ENCODE results near the gene TBCA.
A peak's percentile ranks its signal among the peaks of the same experiment; 100 is the strongest.
"Not testable (repeated sequence)": the region's sequence is repeated elsewhere in the genome, so short reads cannot be mapped to it uniquely, and the experiment has no call there.

The TBCA gene

DNA sequence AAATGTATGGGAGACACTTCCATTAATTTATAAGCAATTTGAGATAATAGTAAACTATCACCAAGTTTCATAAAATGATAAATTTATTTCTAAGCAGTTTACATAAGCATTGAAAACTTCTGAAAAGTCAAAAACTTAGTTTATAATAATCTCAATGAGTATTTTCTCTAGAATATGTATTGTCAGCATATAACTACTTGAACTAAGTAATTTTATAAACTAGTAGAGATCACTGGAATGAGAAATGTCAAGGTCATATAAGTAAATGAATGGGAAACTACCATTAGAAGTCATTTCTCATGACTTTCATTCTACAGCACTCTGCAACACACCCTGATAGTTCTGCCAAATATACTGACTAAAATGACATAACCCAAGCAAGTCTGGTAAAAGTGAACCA is 3.4 kb downstream of the TBCA start:
- no peak for DNase-seq

DNA sequence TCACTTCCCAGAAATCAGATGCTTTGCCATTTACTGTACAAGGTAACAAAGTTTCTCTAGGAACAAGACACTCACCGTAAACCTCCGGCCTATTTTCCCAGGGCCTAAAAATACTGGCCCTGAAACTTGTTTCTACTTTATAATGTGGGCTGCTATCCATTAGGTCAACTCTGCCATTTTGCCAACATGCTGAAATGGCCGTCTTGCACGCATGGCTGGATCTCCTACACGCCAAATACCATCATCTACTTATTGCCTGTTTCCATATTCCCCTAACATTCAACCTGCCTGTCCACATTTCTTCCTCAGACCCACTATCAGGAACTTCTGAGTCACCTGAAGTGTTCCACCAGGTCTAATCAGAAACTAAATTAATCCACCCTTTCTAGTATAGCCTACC is 4.7 kb downstream of the TBCA start:
- DNase-seq: no peak

DNA sequence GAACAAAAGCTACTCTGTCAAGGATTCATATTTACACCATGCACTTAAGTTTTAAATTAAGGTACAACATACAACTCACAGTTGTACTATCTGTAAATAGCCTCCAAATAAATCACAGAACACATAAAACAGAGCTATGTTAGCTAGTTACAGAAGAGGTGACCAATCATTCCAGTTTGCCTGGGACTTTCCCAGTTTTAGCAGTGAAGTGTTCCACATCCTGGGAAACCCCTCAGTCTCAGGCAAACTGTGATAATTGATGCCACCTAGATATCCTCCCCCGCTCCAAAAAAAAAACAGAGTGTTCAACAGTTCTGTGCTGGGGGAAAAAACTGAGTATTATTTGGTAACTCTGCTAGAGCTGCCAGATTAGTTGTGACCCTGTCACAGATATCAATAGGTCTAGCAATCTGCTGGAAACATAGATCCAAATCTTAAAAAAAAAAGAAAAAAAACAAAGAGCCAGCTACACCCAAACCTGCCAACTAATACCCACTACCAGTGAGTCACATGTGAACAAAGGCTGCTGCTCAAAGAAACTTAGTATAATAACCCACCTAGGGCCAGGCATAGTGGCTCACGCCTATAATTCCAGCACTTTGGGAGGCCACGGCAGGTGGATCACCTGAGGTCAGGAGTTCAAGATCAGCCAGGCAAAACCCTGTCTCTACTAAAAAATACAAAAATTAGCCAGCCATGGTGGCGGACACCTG is 5.7 kb downstream of the TBCA start:
- no peak for DNase-seq

DNA sequence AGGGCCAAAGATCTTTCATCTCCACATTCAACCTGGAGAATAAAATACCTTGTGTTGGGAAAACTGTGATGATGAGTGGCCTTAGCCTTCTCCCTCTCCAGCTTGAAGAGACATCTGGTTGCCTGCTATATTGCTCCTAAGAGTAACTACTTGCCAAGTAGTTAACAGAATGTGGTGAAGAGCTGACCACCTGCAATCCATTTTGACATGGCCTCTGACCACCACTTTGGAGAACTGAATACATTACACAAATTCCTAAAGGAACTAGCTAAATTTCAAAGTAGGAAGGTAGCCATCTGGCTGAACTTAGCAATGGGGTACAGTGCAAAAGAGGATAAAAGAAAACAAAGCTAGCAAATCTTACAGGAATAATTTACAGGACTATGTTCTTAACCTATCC is 7.2 kb downstream of the TBCA start:
- DNase-seq: no peak

DNA sequence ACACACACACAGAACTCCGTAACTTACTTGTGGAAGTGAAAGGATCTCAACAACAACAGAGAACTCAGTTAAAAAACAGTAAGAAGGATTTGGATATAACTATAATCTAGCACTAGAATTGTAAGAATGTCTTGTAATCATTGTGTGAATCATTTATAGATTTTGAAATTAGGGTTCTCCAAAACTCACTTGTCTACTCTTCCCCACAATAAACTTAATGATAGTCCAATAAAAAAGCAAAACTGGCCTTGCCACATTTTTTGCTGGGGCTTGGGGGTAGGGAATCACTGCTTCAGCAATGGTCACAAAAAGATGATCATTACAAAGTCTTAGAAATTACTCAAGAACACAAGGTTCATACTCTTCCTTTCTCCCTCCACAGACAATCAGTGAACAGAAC is 8.8 kb downstream of the TBCA start:
- DNase-seq: no peak

DNA sequence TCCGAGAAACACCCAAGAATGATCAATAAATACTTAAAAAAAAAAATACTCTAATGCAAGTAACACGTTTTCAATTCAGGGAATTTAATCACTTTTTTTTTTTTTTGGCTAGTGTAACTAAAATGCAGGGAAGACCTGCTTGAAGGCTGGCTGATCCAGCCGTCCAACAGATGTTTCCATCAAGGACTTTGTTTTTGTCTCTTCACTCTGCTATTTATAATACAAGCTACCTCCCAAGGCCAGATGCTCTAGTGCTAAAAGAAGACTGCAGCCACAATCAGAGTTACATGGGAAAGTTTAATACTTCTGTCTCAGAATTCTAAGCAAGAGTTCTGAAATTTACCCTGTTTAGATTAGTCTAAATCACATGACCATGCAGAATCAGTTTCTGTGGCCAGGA is 14.5 kb downstream of the TBCA start:
- no peak for DNase-seq

DNA sequence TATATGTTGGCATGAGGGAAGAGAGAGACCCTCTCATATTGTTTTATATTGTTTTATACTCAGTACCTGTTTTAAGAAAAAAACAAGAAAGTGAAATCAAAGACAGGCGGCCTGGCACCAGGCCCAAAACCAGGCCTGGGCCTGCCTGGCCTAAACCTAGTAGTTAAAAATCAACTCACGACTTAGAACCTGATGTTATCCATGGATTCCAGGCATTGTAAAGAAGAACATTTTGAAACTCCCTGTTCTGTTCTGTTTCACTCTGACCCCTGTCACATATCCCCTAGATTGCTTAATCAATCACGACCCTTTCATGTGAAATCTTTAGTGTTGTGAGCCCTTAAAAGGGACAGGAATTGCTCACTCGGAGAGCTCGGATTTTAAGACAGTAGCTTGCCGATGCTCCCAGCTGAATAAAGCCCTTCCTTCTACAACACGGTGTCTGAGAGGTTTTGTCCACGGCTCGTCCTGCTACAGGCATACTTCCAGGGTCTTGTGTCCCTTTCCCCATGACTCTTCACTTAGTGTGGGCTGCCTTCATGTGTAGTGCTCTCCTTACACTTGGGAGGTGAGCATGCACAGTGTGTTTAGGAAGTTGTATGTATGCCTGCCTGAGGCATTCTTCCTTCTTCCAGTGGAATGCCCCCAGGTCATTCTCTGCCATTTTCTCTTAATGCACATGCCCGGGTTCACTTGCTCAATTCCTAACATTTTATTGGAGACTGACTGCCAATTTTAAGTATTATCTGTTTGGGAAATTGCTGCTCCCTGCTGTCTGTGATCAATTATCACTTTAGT is 17.8 kb downstream of the TBCA start:
- DNase-seq: no peak

DNA sequence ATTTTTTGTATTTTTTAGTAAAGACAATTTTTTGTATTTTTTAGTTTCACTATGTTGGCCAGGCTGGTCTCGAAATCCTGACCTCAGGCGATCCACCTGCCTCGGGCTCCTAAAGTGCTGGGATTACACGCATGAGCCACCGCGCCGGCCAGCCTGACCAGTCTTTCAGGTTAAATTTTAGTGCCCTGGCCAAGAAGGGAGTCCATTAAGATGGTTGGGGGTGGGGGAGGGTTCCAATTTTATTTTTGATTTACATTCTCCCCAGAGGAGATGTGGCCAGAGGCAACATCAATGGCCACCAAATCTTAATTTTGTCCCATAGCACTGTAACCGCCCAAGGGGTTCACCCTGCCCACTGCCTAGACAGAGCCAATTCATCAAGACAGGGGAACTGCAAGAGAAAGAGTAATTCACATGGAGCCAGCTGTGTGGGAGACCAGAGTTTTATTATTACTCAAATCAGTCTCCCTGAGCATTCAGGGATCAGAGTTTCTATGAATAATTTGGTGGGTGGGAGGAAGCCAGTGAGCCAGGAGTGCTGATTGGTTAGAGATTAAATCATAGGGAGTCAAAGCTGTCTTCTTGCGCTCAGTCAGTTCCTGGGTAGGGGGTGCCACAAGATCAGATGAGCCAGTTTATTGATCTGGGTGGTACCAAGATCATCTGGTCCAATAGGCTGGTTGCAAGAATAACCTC is 24.7 kb downstream of the TBCA start:
- DNase-seq: peak; percentile 48

DNA sequence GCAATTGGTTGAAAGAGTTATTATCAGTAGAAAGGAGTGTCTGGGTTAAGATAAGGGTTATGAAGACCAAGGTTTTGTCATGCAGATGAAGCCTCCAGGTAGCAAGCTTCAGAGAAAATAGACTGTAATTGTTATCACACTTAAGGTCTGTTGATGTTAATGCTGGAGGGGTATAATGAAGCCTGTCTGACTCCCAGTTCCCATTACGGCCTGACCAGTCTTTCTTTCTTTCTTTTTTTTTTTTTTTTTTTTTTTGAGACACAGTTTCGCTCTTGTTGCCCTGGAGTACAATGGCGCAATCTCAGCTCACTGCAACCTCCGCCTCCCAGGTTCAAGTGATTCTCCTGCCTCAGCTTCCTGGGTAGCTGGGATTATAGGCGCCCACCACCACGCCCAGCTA is 25.2 kb downstream of the TBCA start:
- DNase-seq: not testable (repeated sequence)

DNA sequence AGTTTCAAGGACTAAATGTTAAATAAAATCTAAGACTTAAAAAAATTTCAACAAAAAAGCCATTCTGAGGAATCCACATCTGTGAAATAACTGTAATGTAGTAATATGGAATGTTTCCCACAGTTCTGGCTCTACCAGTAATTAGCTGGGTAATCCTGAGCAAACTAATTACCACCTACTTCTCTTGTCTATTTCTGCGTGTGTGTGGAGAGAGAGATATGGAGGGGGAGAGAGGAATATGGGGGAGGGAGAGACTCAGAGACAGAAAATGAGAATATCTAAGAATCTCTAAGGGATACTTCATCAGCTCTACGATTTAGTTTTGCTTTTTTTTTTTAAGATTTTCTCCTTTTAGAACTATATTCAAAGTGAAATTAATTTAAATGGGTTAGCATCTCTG is 28.0 kb downstream of the TBCA start:
- DNase-seq: no peak

DNA sequence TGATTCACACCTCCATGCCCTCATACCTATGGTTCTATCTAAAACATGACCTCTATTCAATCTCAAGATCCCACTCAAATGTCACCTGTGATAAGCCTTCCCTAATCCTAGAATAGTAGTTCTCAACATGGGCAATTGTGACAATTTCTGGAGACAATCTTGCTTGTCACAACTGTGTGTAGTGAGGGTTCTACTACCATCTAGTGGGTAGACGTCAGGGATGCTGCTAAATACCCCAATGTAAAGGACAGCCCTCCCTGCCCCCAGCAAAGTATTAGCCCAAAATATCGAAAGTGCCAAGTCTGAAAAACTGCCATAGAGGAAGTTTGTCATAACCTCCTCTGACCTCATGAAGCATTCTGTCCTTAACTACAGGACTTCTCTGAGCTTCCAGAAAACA is 32.0 kb downstream of the TBCA start:
- no peak for DNase-seq

DNA sequence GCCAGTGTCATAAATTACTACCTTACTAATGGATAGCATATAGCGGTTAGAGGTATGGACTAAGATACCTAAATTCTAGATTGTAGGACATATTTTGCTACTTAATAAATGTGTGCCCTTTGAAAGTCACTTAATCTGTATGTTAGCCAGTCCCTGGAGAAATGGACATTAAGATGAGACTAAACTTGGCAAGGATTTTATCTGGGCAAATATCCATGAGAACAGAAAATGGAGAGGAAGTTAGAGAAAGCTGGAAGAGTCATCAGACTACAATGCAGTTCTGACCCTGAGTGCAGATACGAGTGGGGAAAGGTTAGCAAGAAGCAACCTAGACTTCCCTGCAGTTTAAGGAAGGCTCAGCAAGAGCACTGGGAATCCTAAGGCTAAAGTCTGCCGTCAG is 33.0 kb downstream of the TBCA start:
- DNase-seq: no peak

DNA sequence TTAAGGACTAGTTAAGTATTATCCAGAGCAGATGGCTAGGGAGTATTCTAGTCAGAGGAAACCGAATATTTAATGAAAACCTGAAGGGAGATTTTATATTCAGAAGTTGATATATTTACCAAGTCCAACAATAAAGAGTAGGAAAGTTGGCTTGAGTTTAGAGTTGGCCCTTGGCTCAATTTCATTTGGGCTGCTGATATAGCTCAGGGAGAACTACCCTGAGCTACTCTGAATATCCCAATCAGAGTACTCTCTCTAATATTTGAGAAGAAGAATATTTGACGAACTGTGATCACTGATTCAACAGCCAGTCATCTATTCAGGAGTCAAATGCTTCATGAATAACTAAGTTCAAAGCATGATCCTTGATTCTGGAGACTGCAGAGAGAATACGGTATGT is 34.5 kb downstream of the TBCA start:
- no peak for DNase-seq

DNA sequence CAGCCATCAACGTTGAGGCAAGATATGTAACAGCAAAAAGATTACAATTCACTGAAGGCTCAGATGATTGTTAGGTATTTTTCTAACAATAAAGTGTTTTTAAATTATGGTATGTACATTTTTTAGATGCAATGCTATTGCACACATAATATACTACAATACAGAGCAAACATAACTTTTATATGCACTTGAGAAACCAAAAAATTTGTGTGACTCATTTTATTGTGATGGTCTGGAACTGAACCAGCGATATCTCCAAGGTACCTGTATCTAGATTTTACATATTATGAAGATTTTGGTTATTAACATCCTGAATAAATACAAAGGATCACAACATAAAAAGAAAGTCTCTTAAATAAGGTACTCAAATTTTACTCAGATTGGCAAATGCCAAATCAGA is 41.3 kb downstream of the TBCA start:
- no peak for DNase-seq

DNA sequence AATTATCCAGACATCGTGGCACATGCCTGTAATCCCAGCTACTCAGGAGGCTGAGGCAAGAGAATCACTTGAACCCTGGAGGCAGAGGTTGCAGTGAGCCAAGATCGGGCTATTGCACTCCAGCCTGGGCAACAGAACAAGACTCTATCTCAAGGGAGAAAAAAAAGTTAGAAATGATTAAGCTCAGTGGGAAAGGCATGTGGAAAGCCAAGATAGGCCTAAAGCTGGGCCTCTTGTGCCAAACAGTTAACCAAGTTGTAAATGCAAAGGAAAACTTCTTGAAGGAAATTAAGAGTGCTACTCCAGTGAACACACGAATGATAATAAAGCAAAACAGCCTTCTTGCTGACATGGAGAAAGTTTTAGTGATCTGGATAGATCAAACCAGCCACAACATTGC is 43.0 kb downstream of the TBCA start:
- no peak for DNase-seq

DNA sequence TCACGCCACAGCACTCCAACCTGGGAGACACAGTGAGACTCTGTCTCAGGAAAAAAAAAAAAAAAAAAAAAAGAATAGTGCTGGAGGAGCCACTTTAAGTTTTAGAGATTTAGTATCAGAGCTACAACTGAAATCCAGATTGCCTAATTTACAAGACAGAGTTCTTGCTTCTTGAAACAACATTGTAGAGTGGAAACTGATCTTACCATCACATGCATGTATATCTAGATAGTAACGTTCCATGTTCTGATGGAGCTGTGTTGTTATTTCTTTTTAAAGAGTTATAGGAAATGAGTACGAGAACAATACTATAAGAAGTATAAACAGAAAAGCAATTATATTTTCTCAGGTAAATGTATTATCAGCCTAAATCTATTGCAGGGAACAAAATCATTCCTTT is 48.9 kb downstream of the TBCA start:
- DNase-seq: no peak

DNA sequence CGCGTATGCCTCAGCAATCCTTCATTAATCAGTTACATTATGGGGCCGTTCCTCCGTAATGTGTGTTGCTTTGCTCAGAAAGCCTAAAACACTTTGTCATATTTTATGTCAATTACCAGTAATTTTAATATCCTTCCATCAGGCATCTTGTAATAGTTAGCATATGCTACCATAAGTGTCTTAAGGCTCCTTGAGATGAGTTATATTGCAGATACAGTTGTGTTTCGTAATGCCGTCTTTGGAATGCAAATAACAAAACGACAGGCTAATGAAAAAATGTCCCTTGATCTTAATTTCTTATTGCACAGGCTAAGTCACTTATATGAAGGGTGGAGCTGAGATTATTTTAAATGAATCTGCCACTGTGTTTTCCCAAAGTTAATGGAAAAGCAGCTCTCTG is 50.5 kb downstream of the TBCA start:
- DNase-seq: no peak

DNA sequence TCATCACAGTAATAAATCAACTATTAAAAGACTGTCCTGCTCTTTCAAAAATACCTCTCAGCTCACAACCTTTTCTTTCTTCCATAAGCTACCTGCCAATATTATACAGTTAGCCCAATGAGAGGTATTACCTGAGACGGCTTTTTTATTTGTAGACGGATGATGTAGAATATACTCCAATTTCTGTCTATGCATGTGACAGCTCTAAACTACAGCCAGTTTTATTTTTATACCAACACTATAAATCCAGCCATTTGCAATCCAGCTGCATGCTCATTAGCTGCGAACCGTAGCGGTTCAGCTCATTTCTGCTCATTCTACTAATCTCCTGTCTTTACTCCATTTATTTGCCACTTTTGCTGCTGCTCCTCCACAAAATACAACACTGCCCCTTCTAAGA is 51.2 kb downstream of the TBCA start:
- no peak for DNase-seq

DNA sequence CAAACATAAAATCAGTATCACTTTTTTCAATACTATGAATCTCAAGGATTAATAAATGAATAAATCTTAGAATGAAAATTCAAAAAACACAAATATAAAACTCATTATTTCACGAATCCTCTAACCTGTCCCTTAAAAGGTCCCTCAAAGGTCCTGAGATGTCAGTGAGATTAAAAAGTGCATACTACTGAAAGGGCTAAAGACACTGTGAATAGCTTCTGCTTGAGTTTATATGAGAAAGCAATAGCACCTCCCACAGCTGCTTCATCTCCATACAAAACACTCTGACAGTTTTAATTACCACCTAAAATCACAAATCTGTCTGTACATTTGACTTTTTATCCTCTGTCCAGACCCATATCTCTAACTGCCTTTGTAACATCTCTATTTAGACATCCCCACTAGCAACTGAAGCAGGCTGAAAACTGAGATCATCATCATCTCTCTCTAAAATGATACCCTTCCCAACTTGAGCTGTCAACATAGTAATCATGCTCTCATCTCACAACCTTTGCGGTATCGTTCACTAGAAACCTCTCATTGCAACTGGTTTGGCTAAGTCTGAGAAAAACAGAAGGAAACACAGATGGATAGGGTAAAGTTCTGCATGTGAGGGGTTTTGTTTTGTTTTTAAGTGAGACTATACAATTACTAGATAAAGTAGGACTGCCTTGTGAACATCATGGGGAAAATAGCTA is 56.3 kb downstream of the TBCA start:
- no peak for DNase-seq

DNA sequence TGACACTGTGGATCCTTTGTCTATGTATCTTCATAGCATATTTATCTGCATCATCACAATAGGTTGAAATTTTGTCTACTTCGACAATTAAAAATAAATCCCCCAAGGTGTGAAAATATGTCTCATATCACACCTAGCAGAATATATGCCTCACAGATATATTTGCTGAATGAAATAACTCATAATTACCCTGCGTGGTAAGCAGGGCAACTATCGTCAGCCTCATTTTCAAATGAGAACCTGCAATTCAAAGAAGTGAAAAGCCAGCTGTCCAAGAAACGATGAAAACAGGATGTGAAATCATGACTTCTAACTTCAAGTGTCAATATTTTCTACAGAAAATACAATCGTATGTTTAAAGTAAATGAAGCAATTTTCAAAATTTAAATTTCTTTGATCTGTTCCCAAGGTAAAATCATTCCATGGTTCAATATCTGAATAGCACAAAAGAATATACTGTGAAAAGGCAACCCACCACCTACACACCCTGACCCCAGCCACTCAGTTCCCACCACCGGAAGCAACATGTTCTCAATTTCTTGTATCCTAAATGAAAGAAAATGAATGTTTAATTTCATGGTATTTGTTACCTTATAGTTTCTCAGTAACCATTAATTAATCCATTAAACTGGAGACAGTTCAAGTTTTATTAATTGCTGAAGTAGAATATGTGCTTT is 57.1 kb downstream of the TBCA start:
- no peak for DNase-seq

DNA sequence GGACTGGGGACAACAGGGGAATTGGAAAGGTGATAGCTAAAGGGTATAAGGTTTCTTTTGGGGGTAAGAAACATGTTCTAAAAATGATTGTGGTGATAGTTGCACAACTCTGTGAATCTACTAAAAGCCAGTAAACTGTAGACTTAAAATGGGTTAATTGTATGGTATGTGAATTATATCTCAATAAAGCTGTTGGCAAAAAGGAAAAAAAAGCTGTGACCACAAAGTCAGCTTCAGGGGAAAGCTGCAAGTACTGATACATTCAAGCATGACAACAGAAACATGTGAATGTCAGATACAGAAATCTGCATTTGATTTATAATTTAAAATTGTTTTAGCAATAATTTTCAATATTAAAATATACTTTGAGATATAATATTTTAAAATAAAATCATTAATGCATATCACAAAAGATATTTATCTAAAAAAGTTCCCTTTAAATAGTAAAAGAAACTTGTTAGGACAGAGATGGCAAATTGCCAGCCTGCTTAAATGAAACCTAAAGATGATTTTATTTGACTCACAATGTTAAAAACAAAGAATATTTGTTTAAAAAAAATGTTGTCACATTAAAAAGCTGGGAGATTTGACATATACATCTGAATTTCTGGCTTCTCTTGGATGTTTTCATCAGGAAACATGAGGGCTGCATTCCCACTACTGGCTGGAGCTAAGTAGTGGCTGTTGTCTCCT is 66.0 kb downstream of the TBCA start:
- no peak for DNase-seq

DNA sequence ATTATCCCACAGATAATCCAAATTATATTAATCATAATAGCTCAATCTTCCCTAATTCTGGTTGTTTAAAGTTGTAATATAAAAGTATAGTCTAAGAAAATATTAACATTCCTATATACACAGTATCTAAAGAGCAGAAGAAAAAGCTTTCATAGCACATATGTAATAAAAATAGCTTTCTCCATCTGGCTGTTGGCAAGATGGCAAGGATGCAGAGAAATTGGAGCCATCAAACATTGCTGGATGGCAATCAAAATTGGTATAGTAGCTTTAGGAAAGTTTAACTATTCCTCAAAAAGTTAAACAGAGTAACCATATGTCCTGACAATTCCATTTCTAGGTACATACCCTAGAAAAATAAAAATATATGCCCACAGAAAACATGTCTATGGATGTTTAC is 66.8 kb downstream of the TBCA start:
- DNase-seq: no peak

All from activated CD4-positive, alpha-beta T cell treated with anti-CD3 and anti-CD28 coated beads for 48 hours (primary cell).